ENCODE results near the gene PPP1R1C.

PPP1R1C gene

DNA sequence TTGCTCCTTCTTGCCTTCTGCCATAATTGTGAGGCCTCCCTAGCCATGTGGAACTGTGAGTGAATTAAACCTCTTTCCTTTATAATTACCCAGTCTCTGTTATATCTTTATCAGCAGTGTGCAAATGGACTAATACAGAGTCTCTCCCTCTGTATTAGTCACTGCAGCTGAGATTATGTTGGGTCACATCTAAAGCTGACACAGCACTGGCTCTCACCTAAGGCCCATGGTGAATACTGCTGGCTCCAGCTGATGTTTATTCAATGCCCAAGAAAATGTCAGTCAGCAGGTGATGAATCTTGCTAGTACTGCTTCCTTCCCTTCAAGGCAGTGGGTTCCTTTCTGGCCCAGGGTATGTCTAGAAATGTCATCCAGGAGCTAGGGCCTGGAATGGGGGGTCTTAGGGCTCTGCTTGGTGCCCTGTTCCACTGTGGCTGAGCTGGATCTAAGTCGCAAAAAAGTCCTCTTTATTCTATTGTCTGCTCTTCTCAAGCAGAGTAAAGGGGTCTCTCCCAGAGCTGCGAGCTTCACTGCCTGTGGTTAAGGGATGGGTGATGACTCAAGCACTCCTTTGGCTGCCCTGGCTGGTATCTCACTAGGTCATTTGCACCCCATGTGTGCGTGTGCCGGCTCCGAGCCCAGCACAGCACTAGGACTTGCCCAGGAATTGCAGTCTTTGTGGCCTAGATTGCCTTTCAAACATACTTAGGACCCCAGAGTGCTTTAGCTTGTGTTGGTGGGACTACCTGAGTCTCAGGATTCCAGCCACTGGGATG, 29.9 kb downstream of the PPP1R1C start:
- DNase-seq: no peak

DNA sequence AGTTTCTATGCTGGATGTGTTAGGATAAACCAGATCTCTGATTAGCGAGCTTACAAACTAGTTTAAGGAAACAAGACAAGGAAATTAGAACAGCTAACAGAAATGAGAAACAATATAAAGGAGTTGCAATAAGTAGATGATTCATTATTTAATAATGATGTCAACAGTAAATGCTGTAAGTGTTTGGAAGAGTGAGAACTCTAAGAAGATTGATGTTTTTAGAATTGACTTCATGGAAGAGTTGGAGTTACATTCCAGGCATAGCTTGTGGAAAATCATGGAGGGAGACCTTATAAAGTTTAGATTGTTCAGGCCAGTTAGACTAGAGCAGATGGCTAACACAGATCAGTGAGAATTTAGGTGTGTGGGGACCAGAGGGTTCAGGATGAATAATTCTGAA, 32.6 kb downstream of the PPP1R1C start:
- no peak for DNase-seq

DNA sequence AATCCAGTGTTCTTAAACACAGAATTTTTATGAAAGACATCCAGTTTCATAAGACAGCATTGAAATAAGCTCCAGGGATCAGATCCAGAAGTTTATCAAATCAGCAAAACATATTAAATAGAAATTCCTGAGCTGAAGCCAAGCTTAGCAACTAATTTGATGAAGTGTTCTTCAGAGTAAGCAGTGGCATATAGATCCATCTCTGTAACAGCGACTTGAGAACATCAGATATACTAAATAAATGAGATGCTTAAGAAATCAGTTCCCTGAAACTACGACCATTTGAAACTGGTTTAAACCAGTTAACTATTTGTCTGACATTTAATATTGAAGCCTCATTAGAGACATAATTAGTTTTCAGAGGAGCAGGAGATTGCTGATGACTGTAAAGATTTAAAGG, 34.1 kb downstream of the PPP1R1C start:
- no peak for DNase-seq

DNA sequence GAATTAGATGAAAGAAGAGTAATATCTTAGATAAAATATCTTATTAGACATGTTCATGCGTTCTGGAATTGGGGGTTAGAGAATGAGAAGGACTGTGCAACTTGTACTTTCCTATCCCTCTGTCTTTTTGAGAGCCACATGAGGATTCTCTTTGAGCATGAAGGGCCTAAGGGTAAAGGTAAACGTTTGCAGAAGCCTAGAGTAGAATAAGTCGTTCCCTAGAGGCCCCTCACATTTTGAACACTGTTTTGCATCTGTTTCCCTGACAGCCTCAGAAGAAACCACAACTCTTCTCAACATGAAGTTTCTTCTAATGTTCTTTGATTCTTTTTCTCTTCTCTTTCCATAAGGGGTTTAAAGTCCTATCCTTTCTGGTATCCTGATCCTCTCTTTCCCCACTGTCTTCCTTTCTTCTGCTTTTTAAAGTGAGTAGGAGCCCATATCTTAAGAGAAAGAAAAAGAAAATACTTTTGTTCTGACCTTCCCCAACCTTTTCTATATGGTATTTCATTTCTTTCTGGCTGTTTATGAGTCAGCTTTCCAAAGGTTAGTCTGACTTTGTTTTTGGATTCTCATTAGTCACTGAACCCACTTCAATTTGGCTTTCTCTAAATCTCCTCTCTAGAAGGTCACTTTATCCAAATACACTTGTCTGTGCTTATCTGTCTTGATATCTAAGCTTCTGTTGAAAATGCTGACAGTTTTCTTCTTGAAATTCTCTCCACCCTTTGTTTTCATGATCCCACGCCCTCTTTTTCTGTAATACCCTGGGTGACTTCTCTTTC, 34.8 kb downstream of the PPP1R1C start:
- DNase-seq: peak; percentile 34 to 41

DNA sequence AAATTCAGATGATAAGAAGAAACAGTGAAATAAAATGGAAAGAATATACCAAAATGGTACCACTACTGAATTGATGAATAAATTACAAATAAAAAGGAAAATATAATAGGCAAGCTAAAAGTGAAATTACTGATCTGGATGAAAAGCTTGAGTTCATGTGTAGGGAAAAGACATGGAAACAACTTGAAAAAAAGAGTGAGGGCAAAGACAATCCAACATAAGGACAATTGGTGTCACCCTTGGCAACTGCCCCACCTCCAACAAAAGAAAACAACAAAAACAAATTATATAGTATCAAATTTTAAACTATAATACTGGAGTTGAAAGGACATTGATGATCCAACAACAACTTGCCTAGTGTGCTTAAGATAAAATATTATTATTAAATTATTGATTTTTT, 37.6 kb downstream of the PPP1R1C start:
- no peak for DNase-seq

DNA sequence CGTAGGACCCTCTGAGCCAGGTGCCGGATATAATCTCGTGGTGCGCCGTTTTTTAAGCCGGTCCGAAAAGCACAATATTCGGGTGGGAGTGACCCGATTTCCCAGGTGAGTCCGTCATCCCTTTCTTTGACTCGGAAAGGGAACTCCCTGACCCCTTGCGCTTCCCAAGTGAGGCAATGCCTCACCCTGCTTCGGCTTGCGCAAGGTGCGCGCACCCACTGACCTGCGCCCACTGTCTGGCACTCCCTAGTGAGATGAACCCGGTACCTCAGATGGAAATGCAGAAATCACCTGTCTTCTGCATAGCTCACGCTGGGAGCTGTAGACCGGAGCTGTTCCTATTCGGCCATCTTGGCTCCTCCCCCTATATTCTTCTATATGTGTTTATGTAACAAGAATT, 45.2 kb downstream of the PPP1R1C start:
- peak; percentile 29 to 31 for DNase-seq

DNA sequence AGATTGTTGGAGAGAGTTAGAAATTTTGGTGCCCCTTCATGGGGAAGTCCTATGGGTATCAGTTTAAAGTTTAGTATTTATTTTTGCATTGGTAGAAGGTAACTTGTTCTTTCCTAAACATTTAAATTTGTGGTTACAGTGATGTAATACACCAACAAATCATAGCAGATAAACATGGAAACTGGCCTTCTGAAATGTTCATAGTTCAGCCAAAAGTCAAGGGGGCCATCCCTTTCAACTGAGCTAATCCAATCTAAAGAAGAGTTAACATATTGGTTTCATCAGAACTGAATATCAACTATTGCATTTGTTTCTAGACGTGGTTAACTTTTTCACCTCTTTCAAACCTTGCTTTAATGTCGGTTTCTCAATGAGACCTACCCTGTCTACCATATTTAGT, 46.3 kb downstream of the PPP1R1C start:
- DNase-seq: no peak

DNA sequence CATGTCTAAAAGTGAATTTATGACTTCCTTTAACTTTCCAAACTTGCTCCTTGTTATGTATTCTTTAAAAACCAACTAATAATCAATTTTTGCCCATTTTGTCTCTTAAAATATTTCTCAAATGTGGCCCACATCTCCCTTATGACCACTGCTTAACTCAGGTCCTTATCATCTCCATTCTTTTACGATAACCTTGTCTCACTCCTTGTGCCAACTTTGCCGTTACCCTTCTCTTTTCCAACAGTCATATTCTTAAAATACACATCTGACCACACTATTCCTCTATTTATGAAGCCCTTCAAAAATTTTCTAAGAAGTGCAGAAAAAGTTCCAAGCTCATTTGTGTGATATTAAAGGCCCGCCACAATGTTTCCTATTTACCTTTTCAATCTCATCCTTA, 47.8 kb downstream of the PPP1R1C start:
- DNase-seq: no peak

DNA sequence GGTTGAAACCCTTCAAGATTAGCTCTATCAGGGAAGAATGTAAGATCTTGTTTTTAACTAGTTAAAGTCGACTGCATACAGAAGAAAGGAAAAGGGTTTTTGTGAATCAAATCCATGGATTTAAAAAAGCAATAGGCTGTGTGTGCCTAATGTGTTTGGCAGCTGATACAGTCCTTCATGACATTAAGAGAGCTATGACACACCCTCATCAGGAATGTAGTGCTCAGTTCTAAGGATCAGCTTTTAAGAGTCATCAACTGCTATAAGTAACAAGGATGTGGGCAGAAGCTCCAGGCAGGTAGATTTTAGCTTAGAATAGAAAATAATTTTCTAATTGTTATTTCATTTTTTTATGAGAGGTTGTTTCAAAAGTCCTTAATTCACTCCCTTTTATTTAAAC, 52.9 kb downstream of the PPP1R1C start:
- no peak for DNase-seq

DNA sequence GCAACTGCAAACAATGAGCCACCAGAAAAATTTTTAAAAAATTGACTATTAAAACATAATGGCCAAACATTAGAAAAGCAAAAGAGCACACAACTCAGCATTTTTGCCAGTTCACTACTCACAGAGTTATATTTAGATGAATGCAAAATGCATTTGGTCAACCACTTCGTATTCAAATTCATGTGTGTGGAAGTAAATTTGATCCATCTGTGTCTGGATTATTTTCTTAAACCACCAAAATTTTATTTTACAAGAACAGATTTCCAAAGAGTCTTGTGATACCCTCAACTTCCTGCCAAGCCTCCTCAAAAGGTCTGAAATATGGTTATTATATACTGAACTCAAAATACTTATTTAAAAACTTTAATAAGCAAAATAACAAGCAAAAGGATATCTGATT, 57.4 kb downstream of the PPP1R1C start:
- peak; percentile 25 to 53 for DNase-seq

DNA sequence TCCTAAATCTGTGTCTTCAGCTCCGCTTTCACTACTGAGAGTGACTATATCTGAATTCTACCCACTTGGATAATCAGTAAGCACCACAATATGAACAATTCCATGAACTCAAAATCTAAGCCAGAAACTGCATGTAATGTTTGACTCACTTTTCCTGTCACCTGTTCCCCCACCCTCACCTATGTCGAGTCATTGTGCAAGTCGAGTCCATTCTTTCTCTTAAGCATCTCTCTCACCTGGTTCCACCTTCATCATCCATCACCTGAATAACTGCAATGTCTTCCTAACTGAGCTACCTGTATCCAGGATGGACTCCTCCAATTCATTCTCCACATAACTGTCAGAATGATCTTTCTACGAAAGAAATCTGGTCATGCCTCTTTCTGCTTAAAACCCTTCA, 58.2 kb downstream of the PPP1R1C start:
- DNase-seq: no peak

DNA sequence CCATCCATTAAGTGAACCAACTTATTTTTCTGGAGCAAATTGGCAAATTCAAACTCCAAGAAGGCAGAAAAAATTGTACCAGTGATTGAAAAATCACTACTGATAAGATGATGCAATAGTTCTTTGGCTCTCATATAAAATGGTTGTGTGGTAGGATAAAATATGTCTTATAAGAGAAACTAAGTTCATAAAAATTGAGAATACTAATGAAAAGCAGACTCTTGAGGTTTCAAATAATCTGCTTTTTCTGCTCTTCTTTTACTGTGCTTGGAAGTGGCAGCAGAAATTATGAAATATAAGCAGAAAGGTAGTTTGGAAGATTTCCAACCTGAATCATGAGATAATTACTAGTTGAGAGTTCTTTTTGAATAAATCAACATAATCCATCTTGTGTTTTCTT, 61.9 kb downstream of the PPP1R1C start:
- no peak for DNase-seq

DNA sequence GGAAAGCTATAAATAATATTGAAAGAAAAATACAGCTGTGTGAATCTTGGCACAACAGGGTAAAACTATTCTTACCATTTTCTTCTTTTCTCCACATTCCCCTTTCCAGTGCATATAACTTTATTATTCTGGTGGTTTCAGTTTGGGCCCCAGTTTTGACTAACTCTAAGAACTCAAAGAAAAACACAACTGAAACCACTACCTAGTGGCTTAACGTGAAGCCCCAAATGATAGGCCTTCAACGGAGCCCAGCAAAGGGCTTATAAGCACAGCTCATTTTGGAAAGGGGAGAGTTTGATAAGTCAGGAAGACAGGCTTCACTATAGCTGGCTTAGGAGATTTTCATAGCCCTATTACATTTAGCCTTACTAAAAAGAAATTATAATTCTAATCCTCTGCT, 62.4 kb downstream of the PPP1R1C start:
- no peak for DNase-seq

DNA sequence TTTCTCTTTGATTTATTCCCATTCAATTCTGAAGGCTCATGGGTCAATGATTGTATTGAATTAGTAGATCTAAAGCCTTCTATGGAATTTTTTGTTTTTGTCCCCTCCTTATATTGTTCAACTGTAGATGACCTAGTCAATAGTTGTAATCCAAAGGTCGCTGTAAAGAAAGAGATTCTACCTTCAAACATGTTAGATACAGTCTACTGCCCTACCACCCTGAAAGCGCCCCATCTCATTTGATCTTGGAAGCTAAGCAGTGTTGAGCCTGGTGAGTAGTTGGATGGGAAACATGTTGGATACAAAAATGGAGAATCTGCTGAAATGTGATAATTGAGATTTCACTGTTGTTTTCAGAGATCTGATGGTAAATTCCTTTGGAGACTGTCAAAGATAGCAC, 63.0 kb downstream of the PPP1R1C start:
- DNase-seq: no peak

DNA sequence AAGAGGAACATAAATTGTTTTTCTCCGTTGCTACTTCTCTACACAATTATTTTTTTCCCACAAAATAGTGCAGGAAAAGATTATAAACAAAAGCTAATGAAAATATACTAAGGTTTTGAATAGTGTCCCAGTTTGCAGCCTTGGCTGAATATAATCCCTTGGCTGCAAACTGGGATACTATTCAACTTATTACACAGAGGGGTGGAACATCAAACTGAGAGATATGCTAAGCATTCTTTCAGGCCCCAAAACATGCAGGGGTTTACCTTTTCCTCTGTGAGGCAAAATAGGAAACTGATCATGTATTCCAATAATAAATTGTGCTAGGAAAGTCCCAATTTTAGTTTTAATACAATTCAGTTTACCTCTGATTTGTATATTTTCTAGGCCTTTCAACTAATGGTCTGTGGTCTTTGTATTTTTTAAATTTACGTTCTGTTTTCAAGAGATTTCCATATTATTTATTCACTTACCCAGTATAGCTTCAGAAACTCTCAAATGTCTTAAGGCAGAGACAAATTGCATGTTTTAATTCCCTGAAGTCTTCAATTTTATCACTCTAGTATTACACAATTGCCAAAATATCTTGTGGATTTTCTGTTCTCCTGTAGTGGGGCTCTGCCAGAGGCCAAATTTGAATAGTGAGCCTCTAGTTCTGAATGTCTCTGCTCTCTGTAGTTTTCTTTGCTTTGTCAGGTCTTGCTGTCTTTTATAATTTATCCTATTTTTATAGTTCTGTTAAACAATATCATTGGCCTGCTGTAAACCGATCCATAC, 63.9 kb downstream of the PPP1R1C start:
- no peak for DNase-seq

DNA sequence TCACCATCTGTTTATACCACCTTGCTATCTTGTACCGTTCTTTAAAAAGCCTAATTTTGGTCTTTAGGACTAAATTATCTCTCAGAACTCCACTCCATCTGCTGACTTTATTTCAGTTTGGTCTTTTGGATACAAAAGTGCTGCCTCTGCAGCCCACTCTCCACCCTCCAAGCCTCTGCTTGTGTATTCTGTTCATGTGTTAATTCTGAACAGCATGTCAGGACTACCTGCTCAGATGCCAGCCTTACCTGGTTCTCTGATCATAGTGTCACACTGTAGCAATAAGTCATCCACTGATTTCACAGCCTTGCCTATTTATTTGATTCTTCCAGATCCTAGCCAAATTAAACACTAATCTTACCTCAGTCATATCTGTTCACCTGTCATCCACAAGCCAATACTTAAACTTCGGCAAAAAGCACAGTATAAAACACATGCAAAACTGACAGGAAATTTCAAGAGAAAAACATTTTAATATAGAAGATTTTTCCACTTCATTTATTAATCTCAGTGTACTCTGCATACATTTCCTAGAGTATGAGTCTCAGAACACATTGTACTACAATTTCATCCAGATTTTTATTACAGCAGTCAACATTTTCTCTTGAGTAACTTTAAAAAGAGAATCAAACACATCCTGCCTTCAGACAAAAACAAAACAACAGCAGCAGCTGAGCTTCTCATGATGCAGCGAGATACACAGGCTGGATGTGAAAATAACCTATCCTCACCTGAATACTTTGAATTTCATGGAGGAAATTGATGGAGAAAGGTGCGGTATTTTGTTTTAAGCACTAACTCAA, 64.9 kb downstream of the PPP1R1C start:
- no peak for DNase-seq

DNA sequence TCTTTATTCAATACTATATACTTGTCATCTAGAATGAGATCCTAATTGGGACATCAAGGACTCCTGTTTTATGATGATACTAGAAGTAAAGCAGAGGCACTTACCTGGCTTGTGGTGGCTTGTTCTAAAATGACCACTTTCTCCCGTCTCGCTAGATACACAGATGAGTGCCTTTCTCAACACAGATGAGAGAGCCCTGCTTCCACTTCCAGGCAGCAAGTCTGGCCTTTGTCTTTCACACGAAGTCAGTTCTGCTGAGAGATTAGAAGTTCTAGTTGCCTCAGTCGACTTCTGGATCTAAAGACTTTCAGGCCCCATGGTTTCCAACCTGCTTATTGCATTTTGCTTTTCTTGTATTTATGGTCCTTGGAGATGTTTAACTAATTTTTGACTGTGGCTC, 70.3 kb downstream of the PPP1R1C start:
- DNase-seq: no peak

DNA sequence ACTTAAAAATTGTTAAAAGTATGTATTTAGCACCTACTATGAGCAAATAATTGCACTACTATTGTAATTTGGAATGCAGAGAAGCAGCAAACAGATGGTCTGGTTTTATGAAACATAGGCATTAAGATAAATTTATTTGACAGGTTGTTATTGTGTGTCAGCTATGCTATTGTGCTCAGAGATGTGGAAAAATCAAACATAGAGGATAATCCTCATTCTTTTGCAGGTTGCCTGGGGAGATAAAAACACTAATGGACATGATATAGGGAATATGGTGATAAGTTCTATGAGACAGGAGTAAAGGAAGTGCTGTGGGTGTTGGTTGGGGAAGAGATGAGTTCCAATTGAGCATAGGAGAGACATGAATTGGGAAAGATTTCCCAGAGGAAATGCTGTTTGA, 71.3 kb downstream of the PPP1R1C start:
- no peak for DNase-seq

DNA sequence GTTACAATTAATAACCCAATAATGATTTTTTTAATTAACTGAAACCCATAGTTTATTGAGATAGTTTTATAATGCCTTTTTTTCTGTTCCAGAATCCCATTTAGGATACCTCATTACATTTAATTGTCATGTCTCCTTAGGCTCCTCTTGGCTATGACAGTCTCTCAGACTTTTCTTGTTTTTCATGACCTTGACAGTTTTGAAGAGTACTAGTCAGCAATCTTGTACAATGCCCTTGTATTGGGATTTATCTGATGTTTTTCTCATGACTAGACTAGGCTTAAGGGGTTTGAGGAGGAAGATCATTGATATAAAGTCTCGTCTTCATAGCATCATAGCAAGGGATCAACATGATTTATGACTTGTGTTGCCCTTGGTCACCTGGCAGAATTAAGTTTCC, 72.4 kb downstream of the PPP1R1C start:
- no peak for DNase-seq

DNA sequence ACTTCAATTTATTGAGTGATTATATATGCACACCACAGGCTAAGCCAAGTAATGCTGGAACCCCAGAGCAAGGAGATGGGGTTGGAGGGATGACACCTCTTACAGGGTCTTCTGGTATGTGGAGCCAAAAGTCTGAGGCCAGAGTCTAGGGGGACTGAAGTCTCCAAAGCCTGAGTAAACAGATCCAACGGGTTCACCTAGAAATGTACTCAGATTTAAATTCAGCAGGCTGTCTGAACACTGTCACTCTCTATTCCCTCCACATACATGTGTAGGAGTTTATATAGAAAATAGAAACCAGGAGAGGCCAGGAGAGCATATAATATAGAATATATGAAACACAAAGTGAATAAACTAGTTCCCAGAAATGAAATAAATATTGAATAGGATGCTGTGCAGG, 76.1 kb downstream of the PPP1R1C start:
- no peak for DNase-seq

DNA sequence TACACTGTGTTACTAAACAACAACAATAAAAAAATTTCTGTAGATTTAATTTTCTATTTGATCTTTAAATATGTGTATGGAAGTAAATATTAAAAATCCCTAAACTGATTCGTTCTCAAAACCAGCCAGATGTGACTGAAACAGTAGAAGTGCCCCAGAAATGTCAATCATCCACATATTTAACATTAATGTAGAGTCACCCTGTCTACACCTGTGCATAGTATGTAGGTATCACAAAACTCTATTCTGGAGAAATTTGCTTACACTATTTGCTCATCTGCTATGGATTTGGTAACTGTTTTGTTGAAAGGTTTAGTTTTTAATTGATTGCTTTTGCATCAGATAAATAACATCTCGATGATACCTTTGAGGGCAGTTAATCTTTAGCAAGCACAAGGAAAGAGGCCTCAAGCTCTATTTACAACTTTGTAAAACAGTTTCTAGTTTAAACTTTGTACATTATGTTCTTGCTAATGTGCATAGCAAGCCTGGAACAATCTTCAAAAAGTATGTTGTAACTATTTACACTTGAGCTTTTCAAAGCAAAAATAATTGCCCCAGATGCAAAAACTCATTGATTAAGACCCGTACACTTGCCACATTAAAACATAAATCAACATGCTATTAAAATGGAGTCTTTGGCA, 76.8 kb downstream of the PPP1R1C start:
- DNase-seq: no peak

DNA sequence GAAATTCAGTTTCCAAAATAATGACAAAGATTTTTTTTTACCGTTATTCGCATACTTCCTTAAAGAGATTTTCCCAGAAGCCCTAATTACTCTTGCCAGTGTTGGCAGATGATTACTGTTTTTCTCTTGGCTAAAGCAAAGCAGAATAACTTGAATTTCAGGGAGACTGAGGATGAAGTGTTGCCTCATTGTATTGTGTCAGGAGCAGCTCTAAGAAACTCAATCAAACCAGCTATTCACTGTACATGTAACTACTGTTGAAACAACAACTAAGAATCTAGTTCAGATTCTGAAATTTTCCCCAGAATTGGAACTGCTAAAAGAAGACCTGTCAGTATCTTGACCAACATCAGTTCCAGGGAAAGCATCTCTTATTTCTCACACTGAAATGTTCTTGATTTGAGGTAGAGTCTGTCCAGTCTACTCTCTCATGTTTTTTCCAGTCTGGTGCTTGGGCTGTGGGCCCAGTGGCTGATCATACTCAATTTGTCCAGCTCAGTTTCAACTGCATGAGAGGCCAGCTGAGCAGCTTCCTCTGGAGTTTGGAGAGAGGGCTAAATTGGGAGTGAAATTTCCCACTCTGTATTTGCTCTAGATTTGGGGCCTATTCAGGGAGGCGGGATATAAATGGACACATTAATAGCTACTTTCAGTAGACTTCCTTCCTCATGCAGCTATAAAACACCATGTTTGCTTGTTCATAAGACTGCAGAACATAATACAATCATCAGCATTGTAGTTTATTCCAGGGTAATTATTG, 78.5 kb downstream of the PPP1R1C start:
- DNase-seq: no peak
